Panc1 (cell line): ENCODE measurements around the gene ARL10. TPM values are rescaled to one million over a fixed set of nuclear protein-coding genes. Genes with fewer than 3 reads are reported as not detected.

ENCODE experiments used
- ATAC-seq: fragments of 200-7000 bp; cut with Tn5 transposase; 2 replicates; pipeline ENCODE4 v1.9.1; 2020; ENCODE audit warnings: mild to moderate bottlenecking, moderate library complexity
- BruUV-seq: library from RNA; stranded (reverse); fragments of 400-500 nt; replicated peaks from 2 replicates; lab custom pipeline; 2021; lab: Mats Ljungman, UMichigan
- CTCF ChIA-PET: fragments of 300-600 bp; sonication (Branson Sonifier 250); formaldehyde crosslinking; loops from one replicate; lab custom pipeline; 2022; ENCODE audit warnings: antibody characterized with exemption; lab: Charles Lee
- POLR2A ChIA-PET: fragments of 300-600 bp; sonication (Branson Sonifier 250); formaldehyde crosslinking; loops from one replicate; lab custom pipeline; 2022; ENCODE audit warnings: antibody characterized with exemption; lab: Charles Lee
- DNase-seq: peaks from one replicate; pipeline ENCODE4 v3.0.0-alpha.2; 2010; ENCODE audit warnings: low read depth, low spot score
- H3K27ac ChIP-seq: 2 replicates; pipeline ENCODE4 v1.5.1; 2011; ENCODE audit warnings: mild to moderate bottlenecking, low read length, inconsistent platforms
- H3K27me3 ChIP-seq: fragments of 200-500 bp; sonication (Bioruptor generic); 2 replicates; pipeline ENCODE4 v1.6.0; 2014; ENCODE audit warnings: low read length, inconsistent platforms; ENCODE audit not compliant: control insufficient read depth, insufficient read depth
- H3K36me3 ChIP-seq: fragments of 200-500 bp; sonication (Bioruptor generic); 2 replicates; pipeline ENCODE4 v1.5.1; 2014; ENCODE audit warnings: inconsistent platforms, mild to moderate bottlenecking, low read length, moderate library complexity; ENCODE audit not compliant: control insufficient read depth, insufficient read depth
- H3K4me1 ChIP-seq: 2 replicates; pipeline ENCODE4 v1.5.1; 2011; ENCODE audit warnings: inconsistent platforms, mild to moderate bottlenecking, low read length, moderate library complexity; ENCODE audit not compliant: control insufficient read depth, insufficient read depth
- H3K4me3 ChIP-seq, 2 experiments: 2 replicates each; pipeline ENCODE4 v1.5.1; 2011 to 2012; ENCODE audit warnings: low read depth in 2 of 2, low read length in 2 of 2, mild to moderate bottlenecking in 2 of 2, inconsistent platforms in 1 of 2, moderate library complexity in 1 of 2
- H3K9me3 ChIP-seq: fragments of 200-500 bp; sonication (Bioruptor generic); 2 replicates; pipeline ENCODE4 v1.5.1; 2014; ENCODE audit warnings: low read depth, mild to moderate bottlenecking, inconsistent platforms, low read length, moderate library complexity; ENCODE audit not compliant: control insufficient read depth, insufficient read depth
- CTCF ChIP-seq: fragments of 450-650 bp; IDR thresholded peaks from 2 replicates; pipeline ENCODE4 v1.5.1; 2017; ENCODE audit warnings: mild to moderate bottlenecking
- POLR2AphosphoS5 ChIP-seq: IDR thresholded peaks from 2 replicates; pipeline ENCODE4 v1.6.1; 2012; ENCODE audit warnings: mild to moderate bottlenecking, low read depth, low read length, moderate library complexity
- SIN3A ChIP-seq: IDR thresholded peaks from 2 replicates; pipeline ENCODE4 v1.6.1; 2012; ENCODE audit warnings: low read depth, mild to moderate bottlenecking, low read length, moderate library complexity, borderline replicate concordance; ENCODE audit not compliant: insufficient read depth
- TCF7L2 ChIP-seq: IDR thresholded peaks from 2 replicates; pipeline ENCODE4 v1.6.1; 2011; ENCODE audit warnings: mild to moderate bottlenecking, low read depth, low read length, inconsistent platforms
- in situ Hi-C: cut with HindIII; loops from 2 replicates; pipeline ENCODE4 v1.10.0; 2016; ENCODE audit warnings: low sequenced_read_pairs, low pct_unique_long_range_greater_than_20kb
- intact Hi-C: fragments of 100-400 bp; cut with micrococcal nuclease; formaldehyde crosslinking; loops from one replicate; pipeline ENCODE4 v1.10.0; 2022; ENCODE audit not compliant: unreplicated experiment
- total RNA-seq: library from RNA; stranded (reverse); gene quantifications from one replicate; pipeline ENCODE4 v1.2.1, GENCODE V29; 2021; ENCODE audit not compliant: unreplicated experiment
- TF ChIP-seq, protein P1 (sequence below), 2 experiments: IDR thresholded peaks; 2 replicates each; pipeline ENCODE4 v1.6.1; 2011 to 2012; ENCODE audit warnings: low read depth in 2 of 2, control low read depth in 1 of 2, low read length in 1 of 2, mild to moderate bottlenecking in 1 of 2, moderate library complexity in 1 of 2; ENCODE audit not compliant: insufficient read depth in 1 of 2

ARL10 gene
- total RNA-seq, 1 experiment from 2014 or later, result 2.0 TPM

GRCh38 chr5:176359658-176360057, 5.6 kb upstream of the ARL10 start:
- ATAC-seq, result no peak
- in situ Hi-C loops (no loop called here), intact Hi-C loops (no loop called here)
- peaks cover 13% of the 10 kb centered on the region for H3K4me1 ChIP-seq
- TSS peak; percentile 45 for BruUV-seq
- DNase-seq, result no peak
- H3K4me3 ChIP-seq, result peak overlapping the region in 1 of 2 experiments; percentile 99; a peak in 1 of 4 replicates
- H3K9me3 ChIP-seq, result no peaks in the 10 kb centered on the region
- ChIA-PET CTCF (no interaction called here), POLR2A (no interaction called here)
- peaks cover 13% of the 10 kb centered on the region for H3K36me3 ChIP-seq
- TF ChIP-seq POLR2AphosphoS5, result no peak
- no peak for TF ChIP-seq SIN3A
- TF ChIP-seq, protein P1, sequence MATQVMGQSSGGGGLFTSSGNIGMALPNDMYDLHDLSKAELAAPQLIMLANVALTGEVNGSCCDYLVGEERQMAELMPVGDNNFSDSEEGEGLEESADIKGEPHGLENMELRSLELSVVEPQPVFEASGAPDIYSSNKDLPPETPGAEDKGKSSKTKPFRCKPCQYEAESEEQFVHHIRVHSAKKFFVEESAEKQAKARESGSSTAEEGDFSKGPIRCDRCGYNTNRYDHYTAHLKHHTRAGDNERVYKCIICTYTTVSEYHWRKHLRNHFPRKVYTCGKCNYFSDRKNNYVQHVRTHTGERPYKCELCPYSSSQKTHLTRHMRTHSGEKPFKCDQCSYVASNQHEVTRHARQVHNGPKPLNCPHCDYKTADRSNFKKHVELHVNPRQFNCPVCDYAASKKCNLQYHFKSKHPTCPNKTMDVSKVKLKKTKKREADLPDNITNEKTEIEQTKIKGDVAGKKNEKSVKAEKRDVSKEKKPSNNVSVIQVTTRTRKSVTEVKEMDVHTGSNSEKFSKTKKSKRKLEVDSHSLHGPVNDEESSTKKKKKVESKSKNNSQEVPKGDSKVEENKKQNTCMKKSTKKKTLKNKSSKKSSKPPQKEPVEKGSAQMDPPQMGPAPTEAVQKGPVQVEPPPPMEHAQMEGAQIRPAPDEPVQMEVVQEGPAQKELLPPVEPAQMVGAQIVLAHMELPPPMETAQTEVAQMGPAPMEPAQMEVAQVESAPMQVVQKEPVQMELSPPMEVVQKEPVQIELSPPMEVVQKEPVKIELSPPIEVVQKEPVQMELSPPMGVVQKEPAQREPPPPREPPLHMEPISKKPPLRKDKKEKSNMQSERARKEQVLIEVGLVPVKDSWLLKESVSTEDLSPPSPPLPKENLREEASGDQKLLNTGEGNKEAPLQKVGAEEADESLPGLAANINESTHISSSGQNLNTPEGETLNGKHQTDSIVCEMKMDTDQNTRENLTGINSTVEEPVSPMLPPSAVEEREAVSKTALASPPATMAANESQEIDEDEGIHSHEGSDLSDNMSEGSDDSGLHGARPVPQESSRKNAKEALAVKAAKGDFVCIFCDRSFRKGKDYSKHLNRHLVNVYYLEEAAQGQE (IDR thresholded peaks at IDR 0.05; ENCODE audit: insufficient read depth in 1 of 2, low read depth in 2 of 2, low read length in 1 of 2), result no peak
- no peak for TF ChIP-seq TCF7L2
- no peak for TF ChIP-seq CTCF
- no peaks in the 10 kb centered on the region for H3K27me3 ChIP-seq
- peak overlapping the region; percentile 39; the same call in 1 of the 2 replicates for H3K27ac ChIP-seq

DNA sequence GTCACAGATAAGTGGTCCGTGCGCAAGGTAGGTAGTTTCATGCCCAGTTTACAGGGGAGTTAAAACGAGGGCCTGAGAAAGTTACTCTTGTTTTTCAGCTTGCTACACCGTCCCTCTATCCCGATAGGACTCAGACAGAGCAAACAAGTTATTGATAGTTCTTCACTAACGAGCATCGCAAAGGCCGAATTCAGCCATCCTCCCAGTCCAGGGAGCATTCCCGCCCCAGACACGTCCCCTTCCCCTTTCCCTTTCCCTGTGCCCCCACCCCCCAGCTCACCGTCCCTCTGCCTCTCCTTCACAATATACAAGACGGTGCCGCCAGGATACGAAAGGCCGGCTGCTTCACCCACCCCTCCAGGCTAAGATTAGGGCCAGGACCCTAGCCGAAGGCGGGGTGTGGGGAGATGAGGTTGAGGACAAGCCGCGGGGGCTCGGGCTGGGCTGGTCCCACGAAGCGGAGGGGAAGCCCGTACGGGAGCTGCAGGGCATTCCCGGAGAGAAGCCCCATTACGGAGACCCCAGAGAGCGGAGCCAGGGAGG, 4.3 kb upstream of the ARL10 start:
- DNase-seq (no peak), ATAC-seq (peak; percentile 33)
- intact Hi-C loops (no loop called here), in situ Hi-C loops (no loop called here)
- Histone ChIP-seq H3K36me3 (peaks cover 6% of the 10 kb centered on the region), H3K4me3 (peak overlapping the region; percentile 93 to 99), H3K9me3 (no peaks in the 10 kb centered on the region), H3K27ac (peak overlapping the region; percentile 93), H3K4me1 (peaks cover 13% of the 10 kb centered on the region), H3K27me3 (no peaks in the 10 kb centered on the region)
- no peak for TF ChIP-seq TCF7L2
- TF ChIP-seq, protein P1 (IDR thresholded peaks at IDR 0.05; ENCODE audit: insufficient read depth in 1 of 2, low read depth in 2 of 2, low read length in 1 of 2), result no peak
- no peak for TF ChIP-seq SIN3A
- TF ChIP-seq POLR2AphosphoS5, result no peak
- TF ChIP-seq CTCF, result no peak
- CTCF ChIA-PET, result no interaction called here
- BruUV-seq, result TSS peak; percentile 79
- POLR2A ChIA-PET, result no interaction called here
